Measurements from ENCODE around the gene NVL.

DNA sequence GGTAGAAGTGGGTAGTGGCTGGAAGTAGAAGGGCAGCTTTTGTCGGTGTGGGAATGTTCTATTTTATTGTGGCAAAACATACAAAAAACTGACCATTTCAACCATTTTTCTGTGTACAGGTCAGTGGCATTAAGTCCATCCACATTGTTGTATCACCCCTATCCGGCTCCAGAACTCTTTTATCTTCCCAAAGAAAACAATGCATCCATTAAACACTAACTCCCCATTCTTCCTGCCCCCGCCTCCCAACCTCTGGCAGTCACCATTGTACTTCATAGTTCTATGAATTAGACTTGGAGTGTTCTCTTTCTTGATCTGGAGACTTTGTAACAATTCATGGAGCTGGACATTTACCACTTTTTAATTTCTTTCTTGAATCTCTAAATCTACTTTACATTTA is 91.2 kb downstream of the NVL start:
- TF ChIP-seq, protein P1, sequence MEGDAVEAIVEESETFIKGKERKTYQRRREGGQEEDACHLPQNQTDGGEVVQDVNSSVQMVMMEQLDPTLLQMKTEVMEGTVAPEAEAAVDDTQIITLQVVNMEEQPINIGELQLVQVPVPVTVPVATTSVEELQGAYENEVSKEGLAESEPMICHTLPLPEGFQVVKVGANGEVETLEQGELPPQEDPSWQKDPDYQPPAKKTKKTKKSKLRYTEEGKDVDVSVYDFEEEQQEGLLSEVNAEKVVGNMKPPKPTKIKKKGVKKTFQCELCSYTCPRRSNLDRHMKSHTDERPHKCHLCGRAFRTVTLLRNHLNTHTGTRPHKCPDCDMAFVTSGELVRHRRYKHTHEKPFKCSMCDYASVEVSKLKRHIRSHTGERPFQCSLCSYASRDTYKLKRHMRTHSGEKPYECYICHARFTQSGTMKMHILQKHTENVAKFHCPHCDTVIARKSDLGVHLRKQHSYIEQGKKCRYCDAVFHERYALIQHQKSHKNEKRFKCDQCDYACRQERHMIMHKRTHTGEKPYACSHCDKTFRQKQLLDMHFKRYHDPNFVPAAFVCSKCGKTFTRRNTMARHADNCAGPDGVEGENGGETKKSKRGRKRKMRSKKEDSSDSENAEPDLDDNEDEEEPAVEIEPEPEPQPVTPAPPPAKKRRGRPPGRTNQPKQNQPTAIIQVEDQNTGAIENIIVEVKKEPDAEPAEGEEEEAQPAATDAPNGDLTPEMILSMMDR (IDR thresholded peaks at IDR 0.05) = no peak
- TF ChIP-seq, protein P2, sequence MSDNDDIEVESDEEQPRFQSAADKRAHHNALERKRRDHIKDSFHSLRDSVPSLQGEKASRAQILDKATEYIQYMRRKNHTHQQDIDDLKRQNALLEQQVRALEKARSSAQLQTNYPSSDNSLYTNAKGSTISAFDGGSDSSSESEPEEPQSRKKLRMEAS (IDR thresholded peaks at IDR 0.05) = no peak
- TF ChIP-seq POLR2A (IDR thresholded peaks at IDR 0.05; ENCODE audit: low read length) = no peak
- TF ChIP-seq EP300 (IDR thresholded peaks at IDR 0.05) = no peak
- no peak for TF ChIP-seq RCOR1 (IDR thresholded peaks at IDR 0.05; ENCODE audit: low read depth, low read length)
- no peak for TF ChIP-seq EHMT2 (IDR thresholded peaks at IDR 0.05; ENCODE audit: low read depth)
- no peak for TF ChIP-seq PHF8 (IDR thresholded peaks at IDR 0.05; ENCODE audit: borderline replicate concordance, low read depth)
- TF ChIP-seq FOSL2 (IDR thresholded peaks at IDR 0.05) = no peak
- no peak for TF ChIP-seq FOSL2 (CRISPR knock-in tag; IDR thresholded peaks at IDR 0.05)
- TF ChIP-seq, protein P3, sequence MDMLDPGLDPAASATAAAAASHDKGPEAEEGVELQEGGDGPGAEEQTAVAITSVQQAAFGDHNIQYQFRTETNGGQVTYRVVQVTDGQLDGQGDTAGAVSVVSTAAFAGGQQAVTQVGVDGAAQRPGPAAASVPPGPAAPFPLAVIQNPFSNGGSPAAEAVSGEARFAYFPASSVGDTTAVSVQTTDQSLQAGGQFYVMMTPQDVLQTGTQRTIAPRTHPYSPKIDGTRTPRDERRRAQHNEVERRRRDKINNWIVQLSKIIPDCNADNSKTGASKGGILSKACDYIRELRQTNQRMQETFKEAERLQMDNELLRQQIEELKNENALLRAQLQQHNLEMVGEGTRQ (IDR thresholded peaks at IDR 0.05) = no peak
- no peak for TF ChIP-seq FOXS1 (CRISPR knock-in tag; IDR thresholded peaks at IDR 0.05)

All from A549 (cell line).